H9 (cell line): ENCODE measurements around the gene GMPR. TPM values are rescaled to one million over a fixed set of nuclear protein-coding genes. Genes with fewer than 3 reads are reported as not detected.

Experiments used
- DNase-seq: peaks from one replicate; pipeline ENCODE4 v3.0.0-alpha.2; 2017
- H2AFZ ChIP-seq: one replicate; pipeline ENCODE4 v1.6.1; 2013; ENCODE audit warnings: mild to moderate bottlenecking, low read length, control low read depth, moderate library complexity
- H2AK5ac ChIP-seq: 2 replicates; pipeline ENCODE4 v1.6.1; 2013; ENCODE audit warnings: low read length, control low read depth, mixed read lengths; ENCODE audit not compliant: insufficient read length
- H2BK120ac ChIP-seq: one replicate; pipeline ENCODE4 v1.6.1; 2013; ENCODE audit warnings: low read depth, mild to moderate bottlenecking, low read length, control low read depth, inconsistent platforms; ENCODE audit not compliant: poor library complexity, severe bottlenecking
- H2BK12ac ChIP-seq: 2 replicates; pipeline ENCODE4 v1.6.1; 2013; ENCODE audit warnings: low read length, control low read depth, mixed read lengths, low read depth; ENCODE audit not compliant: insufficient read length
- H2BK15ac ChIP-seq: 2 replicates; pipeline ENCODE4 v1.6.1; 2013; ENCODE audit warnings: low read depth, low read length, control low read depth
- H2BK20ac ChIP-seq: one replicate; pipeline ENCODE4 v1.6.1; 2013; ENCODE audit warnings: low read depth, mild to moderate bottlenecking, low read length, control low read depth, inconsistent platforms; ENCODE audit not compliant: poor library complexity, severe bottlenecking
- H2BK5ac ChIP-seq: 2 replicates; pipeline ENCODE4 v1.6.1; 2013; ENCODE audit warnings: low read length, control low read depth, mixed read lengths; ENCODE audit not compliant: insufficient read length
- H3K14ac ChIP-seq: 2 replicates; pipeline ENCODE4 v1.6.1; 2013; ENCODE audit warnings: low read length, control low read depth; ENCODE audit not compliant: insufficient read depth
- H3K18ac ChIP-seq: 2 replicates; pipeline ENCODE4 v1.6.1; 2013; ENCODE audit warnings: low read depth, mild to moderate bottlenecking, mixed read lengths, low read length, control low read depth; ENCODE audit not compliant: insufficient read length
- H3K23ac ChIP-seq: 2 replicates; pipeline ENCODE4 v1.6.1; 2013; ENCODE audit warnings: low read length, control low read depth, mixed read lengths, low read depth; ENCODE audit not compliant: insufficient read length
- H3K23me2 ChIP-seq: 2 replicates; pipeline ENCODE4 v1.6.1; 2013; ENCODE audit warnings: low read depth, mild to moderate bottlenecking, mixed read lengths, low read length, control low read depth; ENCODE audit not compliant: insufficient read length, poor library complexity, severe bottlenecking
- H3K27ac ChIP-seq: 2 replicates; pipeline ENCODE4 v1.5.1; 2013; ENCODE audit warnings: low read length, control low read depth, mixed read lengths, low read depth; ENCODE audit not compliant: insufficient read length
- H3K27me3 ChIP-seq: 2 replicates; pipeline ENCODE4 v1.6.1; 2013; ENCODE audit warnings: low read length, control low read depth, inconsistent platforms; ENCODE audit not compliant: insufficient read depth
- H3K4ac ChIP-seq: 2 replicates; pipeline ENCODE4 v1.6.1; 2013; ENCODE audit warnings: low read depth, mild to moderate bottlenecking, control low read depth, inconsistent platforms, low read length, moderate library complexity
- H3K4me1 ChIP-seq: 2 replicates; pipeline ENCODE4 v1.6.1; 2013; ENCODE audit warnings: low read length, control low read depth, inconsistent platforms; ENCODE audit not compliant: insufficient read depth
- H3K4me2 ChIP-seq: 2 replicates; pipeline ENCODE4 v1.6.1; 2013; ENCODE audit warnings: low read length, control low read depth, mixed read lengths; ENCODE audit not compliant: insufficient read length, insufficient read depth
- H3K56ac ChIP-seq: 2 replicates; pipeline ENCODE4 v1.6.1; 2013; ENCODE audit warnings: low read depth, mild to moderate bottlenecking, mixed read lengths, low read length, control low read depth; ENCODE audit not compliant: insufficient read length
- H3K79me1 ChIP-seq: 2 replicates; pipeline ENCODE4 v1.6.1; 2013; ENCODE audit warnings: low read depth, mild to moderate bottlenecking, moderate library complexity, low read length, control low read depth, inconsistent platforms; ENCODE audit not compliant: insufficient read depth, poor library complexity, severe bottlenecking
- H3K79me2 ChIP-seq: 2 replicates; pipeline ENCODE4 v1.6.1; 2013; ENCODE audit warnings: low read length, control low read depth, inconsistent platforms; ENCODE audit not compliant: insufficient read depth
- H3K9ac ChIP-seq: 2 replicates; pipeline ENCODE4 v1.6.1; 2013; ENCODE audit warnings: low read length, control low read depth, mixed read lengths; ENCODE audit not compliant: insufficient read length; ENCODE audit errors: extremely low read depth
- H3K9me3 ChIP-seq: one replicate; pipeline ENCODE4 v1.6.1; 2013; ENCODE audit warnings: low read depth, low read length, inconsistent platforms; ENCODE audit not compliant: control insufficient read depth
- H3T11ph ChIP-seq: one replicate; pipeline ENCODE4 v1.6.1; 2013; ENCODE audit warnings: mild to moderate bottlenecking, low read length, control low read depth, inconsistent platforms
- H4K20me1 ChIP-seq: one replicate; pipeline ENCODE4 v1.6.1; 2013; ENCODE audit not compliant: control insufficient read depth, insufficient read length, insufficient read depth
- H4K5ac ChIP-seq: 2 replicates; pipeline ENCODE4 v1.6.1; 2013; ENCODE audit warnings: low read depth, mild to moderate bottlenecking, mixed read lengths, low read length, control low read depth; ENCODE audit not compliant: insufficient read length
- H4K8ac ChIP-seq: replicated peaks from 2 replicates; pipeline ENCODE4 v1.6.1; 2013; ENCODE audit warnings: low read length, control low read depth, mixed read lengths, low read depth; ENCODE audit not compliant: insufficient read length
- H4K91ac ChIP-seq: 2 replicates; pipeline ENCODE4 v1.6.1; 2013; ENCODE audit warnings: low read depth, mild to moderate bottlenecking, moderate library complexity, mixed read lengths, low read length, control low read depth; ENCODE audit not compliant: insufficient read length
- H3K27ac Mint-ChIP-seq, 3 experiments: 2 replicates in 2 of 3; 3 replicates in 1 of 3; pipeline ENCODE4 v1.8.0; 2020 to 2021; ENCODE audit warnings: mixed read lengths in 3 of 3, mild to moderate bottlenecking in 1 of 3, moderate library complexity in 1 of 3
- H3K27me3 Mint-ChIP-seq: 2 replicates; pipeline ENCODE4 v1.8.0; 2021; ENCODE audit warnings: low read depth, mild to moderate bottlenecking, moderate library complexity, mixed read lengths
- H3K36me3 Mint-ChIP-seq, 3 experiments: 2 replicates in 2 of 3; 3 replicates in 1 of 3; pipeline ENCODE4 v1.8.0; 2020 to 2021; ENCODE audit warnings: low read depth in 3 of 3, mixed read lengths in 3 of 3; ENCODE audit not compliant: insufficient read depth in 1 of 3
- H3K4me1 Mint-ChIP-seq, 2 experiments: 2 replicates each; pipeline ENCODE4 v1.8.0; 2020; ENCODE audit warnings: mixed read lengths in 2 of 2
- H3K4me3 Mint-ChIP-seq, 2 experiments: 2 replicates in 1 of 2; 3 replicates in 1 of 2; pipeline ENCODE4 v1.8.0; 2020 to 2021; ENCODE audit warnings: mild to moderate bottlenecking in 2 of 2, mixed read lengths in 2 of 2, moderate library complexity in 1 of 2
- H3K9me3 Mint-ChIP-seq, 2 experiments: 2 replicates in 1 of 2; 3 replicates in 1 of 2; pipeline ENCODE4 v1.8.0; 2020; ENCODE audit warnings: mild to moderate bottlenecking in 2 of 2, mixed read lengths in 2 of 2, moderate library complexity in 1 of 2
- WGBS: extraction: QIAGEN DNeasy Blood & Tissue Kit; methylation state at CpG from one replicate; pipeline ENCODE4 v1.1.7; 2013; ENCODE audit warnings: missing lambda C conversion rate, low lambda C conversion rate, mixed read lengths; ENCODE audit not compliant: insufficient read length; ENCODE audit errors: extremely low coverage; 5-methylcytosine and 5-hydroxymethylcytosine counted together
- total RNA-seq: library from RNA; stranded (reverse); gene quantifications from 2 replicates; pipeline ENCODE4 v1.2.1, GENCODE V29; 2021
- TF ChIP-seq, protein P1 (sequence below): fragments of 200-600 bp; sonication (generic); conservative IDR thresholded peaks from 3 replicates; pipeline ENCODE4 v1.8.0; 2021; ENCODE audit warnings: antibody characterized with exemption, mild to moderate bottlenecking

GMPR gene
- total RNA-seq, 1 experiment from 2014 or later, result 0.70 TPM

DNA sequence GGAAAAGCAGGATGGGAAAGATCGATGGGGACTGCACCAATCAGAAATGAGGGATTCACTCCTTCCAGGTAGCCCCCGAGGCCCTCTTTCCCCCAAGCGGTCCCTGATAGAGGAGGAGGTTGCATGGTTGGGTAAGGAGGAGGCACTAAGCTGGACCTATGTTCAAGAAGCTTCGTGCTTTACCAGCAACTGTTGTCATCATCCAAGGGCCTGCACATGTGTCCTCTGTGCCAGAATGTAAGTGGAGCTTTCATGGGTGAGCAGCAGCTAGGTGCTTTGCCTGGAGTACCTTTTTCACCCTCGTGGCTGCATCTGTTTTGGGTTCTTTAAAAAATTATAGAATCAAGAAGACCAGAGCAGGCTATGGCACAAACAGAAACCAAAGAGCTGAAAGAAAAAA lies 54.0 kb downstream of the GMPR start:
- no peaks in the 10 kb centered on the region for H3K9me3 ChIP-seq
- WGBS, result no CpG with 5 or more reads among the region's 5 CpGs
- H4K91ac ChIP-seq, result no peak overlapping the region
- no peak overlapping the region for H2BK20ac ChIP-seq
- H3K14ac ChIP-seq, result no peak overlapping the region
- no peak overlapping the region for H2BK5ac ChIP-seq
- no peak overlapping the region for H4K5ac ChIP-seq
- no peak overlapping the region for H3K4me3 Mint-ChIP-seq
- H4K8ac ChIP-seq, result no peak overlapping the region
- H3K4me1 ChIP-seq, result no peaks in the 10 kb centered on the region
- H3K4me2 ChIP-seq, result no peak overlapping the region
- no peak overlapping the region for H3K18ac ChIP-seq
- no peak overlapping the region for H2AK5ac ChIP-seq
- TF ChIP-seq, protein P1, sequence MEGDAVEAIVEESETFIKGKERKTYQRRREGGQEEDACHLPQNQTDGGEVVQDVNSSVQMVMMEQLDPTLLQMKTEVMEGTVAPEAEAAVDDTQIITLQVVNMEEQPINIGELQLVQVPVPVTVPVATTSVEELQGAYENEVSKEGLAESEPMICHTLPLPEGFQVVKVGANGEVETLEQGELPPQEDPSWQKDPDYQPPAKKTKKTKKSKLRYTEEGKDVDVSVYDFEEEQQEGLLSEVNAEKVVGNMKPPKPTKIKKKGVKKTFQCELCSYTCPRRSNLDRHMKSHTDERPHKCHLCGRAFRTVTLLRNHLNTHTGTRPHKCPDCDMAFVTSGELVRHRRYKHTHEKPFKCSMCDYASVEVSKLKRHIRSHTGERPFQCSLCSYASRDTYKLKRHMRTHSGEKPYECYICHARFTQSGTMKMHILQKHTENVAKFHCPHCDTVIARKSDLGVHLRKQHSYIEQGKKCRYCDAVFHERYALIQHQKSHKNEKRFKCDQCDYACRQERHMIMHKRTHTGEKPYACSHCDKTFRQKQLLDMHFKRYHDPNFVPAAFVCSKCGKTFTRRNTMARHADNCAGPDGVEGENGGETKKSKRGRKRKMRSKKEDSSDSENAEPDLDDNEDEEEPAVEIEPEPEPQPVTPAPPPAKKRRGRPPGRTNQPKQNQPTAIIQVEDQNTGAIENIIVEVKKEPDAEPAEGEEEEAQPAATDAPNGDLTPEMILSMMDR, result no peak
- no peaks in the 10 kb centered on the region for H4K20me1 ChIP-seq
- H3K27me3 Mint-ChIP-seq, result peaks cover 4% of the 10 kb centered on the region
- no peak overlapping the region for H3K27ac ChIP-seq
- no peak for DNase-seq
- no peak overlapping the region for H2BK12ac ChIP-seq
- no peak overlapping the region for H3K27ac Mint-ChIP-seq
- no peak overlapping the region for H2AFZ ChIP-seq
- H3K23ac ChIP-seq, result no peak overlapping the region
- no peaks in the 10 kb centered on the region for H3K36me3 Mint-ChIP-seq
- H3K27me3 ChIP-seq, result no peaks in the 10 kb centered on the region
- no peak overlapping the region for H3K4ac ChIP-seq
- H3K23me2 ChIP-seq, result no peaks in the 10 kb centered on the region
- no peaks in the 10 kb centered on the region; a peak in 1 of 5 replicates for H3K9me3 Mint-ChIP-seq
- H3K4me1 Mint-ChIP-seq, result peaks cover 8% of the 10 kb centered on the region in 2 experiments
- H3K79me1 ChIP-seq, result no peaks in the 10 kb centered on the region
- H3T11ph ChIP-seq, result no peak overlapping the region
- no peak overlapping the region for H2BK15ac ChIP-seq
- no peaks in the 10 kb centered on the region for H3K79me2 ChIP-seq
- H3K56ac ChIP-seq, result no peak overlapping the region
- no peak overlapping the region for H2BK120ac ChIP-seq
- H3K9ac ChIP-seq, result no peak overlapping the region
